NCI-H2227 (cell line): ENCODE measurements around the gene BCAR3.
"Not testable (repeated sequence)": the region's sequence is repeated elsewhere in the genome, so short reads cannot be mapped to it uniquely, and the experiment has no call there.

Source experiments
- DNase-seq: peaks from one replicate; lab custom pipeline; 2025; ENCODE audit not compliant: unreplicated experiment; lab: John Stamatoyannopoulos, UW

Gene BCAR3

DNA sequence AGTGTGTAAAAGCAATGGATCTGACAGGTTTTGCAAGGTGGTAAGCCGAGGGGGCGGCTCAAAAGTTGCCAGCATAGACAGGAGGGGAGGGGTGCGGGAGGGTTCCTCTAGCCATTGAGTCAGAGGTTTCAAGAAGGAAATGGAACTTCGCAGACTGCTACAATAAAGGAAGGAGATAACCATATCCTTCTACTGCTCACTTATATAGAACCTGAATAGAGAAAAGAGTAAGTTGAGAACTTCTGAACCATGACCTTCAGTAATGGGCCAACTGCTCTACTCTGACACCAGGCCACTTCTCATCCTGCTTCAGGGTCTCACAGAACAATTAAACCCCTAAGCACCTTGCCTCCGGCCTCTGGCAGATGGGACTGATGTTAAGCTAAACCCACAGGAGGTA is 26.3 kb upstream of the BCAR3 start:
- no peak for DNase-seq

DNA sequence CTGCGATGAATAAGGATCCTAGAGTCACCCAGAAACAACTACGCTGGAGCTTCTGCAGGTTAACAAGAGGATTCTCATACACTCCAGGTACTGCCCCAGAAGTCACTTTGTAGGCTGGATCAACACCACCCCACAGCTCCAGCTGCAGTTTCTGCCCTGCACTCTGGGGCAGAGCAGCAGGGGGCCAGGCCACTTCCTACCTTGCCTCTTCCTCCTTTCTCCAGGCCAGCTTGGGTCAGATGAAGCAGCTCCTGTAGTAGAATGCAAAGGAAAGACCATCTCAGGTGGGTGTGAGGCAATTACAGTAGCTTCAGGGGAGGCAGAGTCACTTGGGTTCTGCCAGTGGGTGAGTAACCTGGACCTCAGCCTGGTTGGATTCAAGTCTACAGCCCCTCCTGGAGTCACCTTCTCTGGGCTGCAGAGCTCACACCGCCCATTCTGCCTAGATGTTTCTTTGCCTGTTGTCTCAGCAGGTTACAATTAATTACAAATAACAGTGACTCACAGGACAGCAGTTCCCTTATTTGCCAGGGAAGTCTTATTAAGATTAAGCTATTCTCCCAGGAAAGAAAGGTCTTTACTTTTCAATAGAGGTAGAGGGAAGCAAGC is 24.4 kb upstream of the BCAR3 start:
- no peak for DNase-seq

DNA sequence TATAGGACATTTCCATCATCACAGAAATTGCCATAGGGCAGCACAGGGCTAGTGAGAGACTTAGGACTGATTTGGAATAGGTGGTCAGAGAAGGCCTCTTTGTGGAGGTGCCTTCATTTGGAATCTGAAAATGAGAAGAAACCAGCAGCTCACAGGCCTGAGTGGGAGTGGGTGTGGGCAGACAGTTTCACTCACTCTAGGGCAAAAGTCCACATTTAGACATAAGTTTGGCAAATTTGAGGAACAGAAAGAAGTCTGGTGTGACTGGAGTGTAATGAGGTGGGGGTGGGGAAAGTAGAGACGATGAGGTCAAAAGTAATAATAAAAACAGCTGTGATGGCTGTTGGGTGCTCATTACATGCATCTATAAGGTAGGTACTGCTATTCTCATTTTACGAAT is 22.4 kb upstream of the BCAR3 start:
- no peak for DNase-seq

DNA sequence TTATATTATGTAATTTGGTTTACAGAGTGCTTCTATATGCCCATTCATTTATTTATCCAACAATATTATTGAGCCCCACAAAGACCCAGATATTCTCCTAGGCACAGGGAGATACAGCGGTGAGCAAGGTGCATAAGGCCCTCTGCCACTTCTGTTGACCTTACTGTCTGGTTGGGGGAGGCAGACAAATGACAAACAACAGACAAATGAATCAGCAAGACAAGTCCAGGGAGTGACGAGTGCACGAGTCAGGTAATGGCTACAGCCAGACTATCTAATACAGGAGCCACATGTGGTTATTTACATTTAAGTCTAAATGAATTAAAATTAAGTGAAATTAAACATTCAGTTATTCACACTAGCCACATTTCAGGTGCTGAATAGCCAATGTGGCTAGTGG is 22.0 kb upstream of the BCAR3 start:
- no peak for DNase-seq

DNA sequence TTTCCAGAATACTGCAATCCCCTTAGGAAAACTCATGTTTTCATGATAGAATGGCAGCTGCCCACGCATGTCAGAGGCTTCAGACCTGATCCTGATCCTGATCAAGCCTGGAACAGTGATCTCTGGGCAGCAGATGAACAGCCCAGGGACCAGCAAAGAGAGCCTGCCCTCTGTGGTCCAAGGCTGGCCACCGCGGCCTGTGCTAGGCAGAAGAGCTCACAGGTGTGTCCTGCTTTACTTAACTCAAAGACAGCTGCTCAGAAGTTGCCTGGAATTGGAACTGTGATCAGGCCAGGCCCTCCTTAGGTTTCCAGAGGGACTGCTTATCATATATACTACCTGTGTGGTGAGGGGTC is 21.2 kb upstream of the BCAR3 start:
- no peak for DNase-seq

DNA sequence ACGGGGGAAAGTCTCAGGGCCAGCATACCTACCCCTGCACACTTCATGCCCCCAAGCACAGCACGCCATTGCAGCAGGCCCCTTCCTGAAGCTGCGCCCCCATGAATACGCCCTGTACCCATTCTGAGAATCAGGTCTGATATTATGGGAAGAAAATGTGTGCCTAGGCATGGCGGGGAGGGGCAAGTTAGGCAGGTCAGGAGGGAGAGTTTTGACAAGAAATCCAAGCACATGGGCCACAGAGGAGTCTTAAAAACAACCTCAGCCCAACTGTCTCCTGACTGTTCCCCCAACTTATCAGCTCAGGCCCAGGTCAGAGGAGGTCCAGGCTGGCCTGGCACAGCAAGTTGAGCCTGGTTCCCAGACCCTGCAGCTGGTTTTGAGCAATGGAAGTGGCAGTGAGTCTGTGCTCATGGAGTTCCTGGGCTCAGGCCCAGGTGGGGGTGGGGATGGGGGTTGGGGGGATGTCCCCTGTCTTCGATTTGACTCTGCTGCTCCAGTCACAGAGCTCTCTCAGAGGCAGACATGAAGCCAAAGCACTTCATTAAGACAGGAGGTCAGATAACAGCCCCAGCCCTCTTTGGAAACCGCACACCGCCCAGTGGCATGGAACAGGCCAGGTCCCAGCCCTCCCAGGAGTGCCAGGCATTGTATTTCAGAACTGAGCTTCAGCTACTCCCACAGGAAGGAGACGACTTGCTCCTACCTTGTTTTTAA is 20.6 kb upstream of the BCAR3 start:
- DNase-seq = no peak

DNA sequence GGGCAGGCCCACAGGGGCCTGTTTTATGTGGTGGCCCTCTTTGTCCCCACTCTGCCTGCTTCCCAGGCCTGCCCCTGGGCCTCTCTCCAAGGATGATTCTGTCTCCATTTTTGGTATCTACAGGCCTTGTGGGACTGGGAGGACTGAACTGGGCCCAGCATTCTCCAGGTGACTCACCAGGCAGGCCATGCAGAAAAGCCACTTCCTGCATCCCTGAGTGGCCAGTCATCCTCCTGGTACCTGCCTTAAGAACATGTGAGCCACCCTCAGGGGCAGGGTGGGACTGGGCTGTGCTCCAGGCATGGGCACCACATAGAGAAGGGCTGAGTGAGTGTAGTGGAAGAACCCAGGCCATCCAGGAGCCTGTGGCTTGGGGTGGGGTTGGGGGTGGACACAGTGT is 20.0 kb upstream of the BCAR3 start:
- DNase-seq = no peak

DNA sequence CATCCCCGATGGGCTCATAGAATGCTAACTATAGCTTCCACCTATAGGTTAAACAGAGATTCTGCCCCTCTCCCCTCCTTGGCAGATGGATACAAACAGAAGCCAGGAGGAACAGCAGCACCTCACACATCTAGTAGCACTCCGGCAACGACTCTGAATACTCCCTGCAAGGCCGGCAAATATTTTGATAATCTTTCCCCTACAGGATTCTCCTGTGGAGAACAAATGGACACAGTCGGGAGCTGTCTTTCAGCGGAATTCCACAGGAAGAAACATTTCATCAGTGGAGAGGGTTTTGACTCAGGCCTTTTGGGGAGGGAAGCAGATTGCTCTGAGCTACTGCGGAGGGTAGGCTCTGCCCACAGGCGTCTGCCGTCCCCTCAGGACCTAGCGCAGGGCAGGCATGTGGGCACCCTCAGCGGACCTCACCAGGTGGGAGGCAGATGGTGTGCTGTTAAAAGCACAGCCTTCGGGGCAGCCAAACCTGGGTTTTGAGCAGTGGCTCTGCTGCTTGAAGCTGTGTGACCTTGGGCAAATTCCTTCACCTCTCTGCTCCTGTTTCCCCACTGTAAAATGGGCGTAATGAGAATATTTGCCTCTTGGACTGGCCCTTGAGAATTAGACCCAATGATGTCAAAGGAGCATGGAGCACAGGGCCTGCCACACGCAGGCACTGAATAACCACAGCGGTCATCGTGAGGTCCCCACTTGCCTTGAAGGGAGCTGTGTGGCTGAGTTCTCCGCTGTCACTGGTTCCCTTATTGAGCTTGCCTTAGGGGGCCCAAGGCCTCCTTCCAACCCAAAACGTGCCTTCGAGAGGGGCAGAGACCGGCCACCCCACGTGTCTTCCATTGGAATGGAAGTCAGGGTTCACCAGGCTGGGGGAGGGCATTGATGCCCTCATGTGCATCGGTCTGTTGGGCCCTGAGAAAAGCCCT is 19.2 kb upstream of the BCAR3 start:
- DNase-seq = no peak

DNA sequence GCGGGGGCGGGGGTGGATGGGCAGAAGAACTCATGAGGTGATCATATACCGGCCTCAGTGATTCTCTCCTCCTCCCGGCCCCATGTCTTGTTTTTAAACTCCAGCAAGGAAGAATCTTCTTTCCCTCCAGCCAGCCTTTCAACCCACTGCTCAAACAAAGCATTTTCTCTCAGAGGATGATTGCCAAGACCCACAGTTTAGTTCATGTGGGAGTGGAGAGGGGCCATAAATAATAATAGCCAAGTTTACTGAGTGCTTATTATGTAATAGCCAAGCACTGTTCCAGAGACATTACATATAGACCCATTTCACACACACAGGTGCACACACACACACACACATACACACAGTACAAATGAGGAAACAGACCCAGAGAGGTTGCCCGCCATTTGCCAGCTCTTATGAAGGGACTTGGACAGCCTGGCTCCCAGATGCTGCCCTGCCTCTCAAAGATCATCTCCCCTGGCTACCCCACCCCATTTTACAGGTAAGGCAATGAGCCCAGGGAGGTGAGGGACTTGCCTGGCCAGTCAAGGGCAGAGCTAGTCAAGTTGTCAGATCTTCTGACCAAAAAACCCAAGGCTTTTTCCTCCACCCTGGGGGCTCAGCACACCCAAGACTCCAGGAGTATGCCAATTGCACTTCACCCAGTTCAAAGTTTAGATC is 18.0 kb upstream of the BCAR3 start:
- peak; percentile 36 for DNase-seq

DNA sequence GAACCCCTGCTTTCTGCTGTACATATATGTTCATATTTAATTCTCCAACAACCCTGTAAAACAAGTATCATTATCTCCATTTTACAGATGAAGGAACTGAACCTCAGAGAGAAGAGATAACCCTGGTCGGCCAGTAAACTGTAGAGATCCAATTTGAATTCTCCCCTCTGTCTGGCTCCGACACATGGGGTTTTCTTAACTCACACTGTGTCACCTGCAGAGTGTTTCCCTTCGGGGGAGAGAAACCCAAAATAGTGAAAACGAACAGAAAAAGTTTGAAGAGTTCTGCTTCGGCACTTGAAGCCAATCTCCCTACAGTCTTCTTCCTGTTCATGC is 17.4 kb upstream of the BCAR3 start:
- no peak for DNase-seq

DNA sequence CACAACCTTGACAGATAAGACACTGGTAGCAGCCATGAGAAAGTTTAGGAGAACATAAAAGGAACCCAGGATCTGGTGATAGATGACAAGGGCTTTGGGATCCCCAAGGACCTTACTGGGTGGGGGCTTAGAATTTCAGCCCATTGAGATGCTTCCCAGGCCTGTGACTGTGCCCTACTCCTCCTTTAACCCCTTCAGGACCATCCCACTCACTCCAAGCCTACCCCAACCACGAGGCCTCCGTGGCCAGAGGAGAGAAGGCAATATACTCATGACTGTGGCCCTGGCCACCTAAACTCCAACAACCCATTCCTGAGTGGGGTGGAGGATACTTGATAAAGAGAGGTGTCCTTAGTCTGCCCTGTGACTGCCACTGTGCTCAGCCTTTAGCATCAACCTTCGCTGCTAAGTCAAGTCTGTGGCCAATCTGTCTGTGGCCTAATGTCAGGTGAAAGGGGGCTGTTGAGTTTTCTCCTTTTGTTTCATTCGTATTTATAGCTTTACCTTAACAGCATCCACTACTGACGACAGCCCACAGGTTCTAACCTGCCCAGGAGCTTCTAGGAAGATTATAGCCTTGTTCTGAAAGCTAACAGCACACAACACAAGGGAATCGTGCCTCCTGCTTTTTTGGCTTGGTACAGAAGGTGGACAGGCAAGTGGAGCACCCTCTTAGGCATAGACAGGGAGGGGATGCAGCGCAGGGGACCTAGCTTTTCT is 16.9 kb upstream of the BCAR3 start:
- DNase-seq = no peak

DNA sequence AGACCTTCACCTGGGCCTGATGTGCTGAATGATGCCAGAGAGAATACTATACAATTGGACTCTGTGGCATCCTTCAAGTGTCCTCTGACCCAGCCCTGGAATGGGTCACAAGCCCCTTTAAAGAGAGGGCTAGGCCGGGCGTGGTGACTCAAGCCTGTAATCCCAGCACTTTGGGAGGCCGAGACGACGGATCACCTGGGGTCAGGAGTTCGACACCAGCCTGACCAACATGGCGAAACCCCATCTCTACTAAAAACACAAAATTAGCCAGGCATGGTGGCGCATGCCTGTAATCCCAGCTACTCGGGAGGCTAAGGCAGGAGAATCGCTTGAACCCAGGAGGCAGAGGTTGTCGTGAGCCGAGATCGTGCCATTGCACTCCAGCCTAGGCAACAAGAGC is 15.9 kb upstream of the BCAR3 start:
- DNase-seq = not testable (repeated sequence)

DNA sequence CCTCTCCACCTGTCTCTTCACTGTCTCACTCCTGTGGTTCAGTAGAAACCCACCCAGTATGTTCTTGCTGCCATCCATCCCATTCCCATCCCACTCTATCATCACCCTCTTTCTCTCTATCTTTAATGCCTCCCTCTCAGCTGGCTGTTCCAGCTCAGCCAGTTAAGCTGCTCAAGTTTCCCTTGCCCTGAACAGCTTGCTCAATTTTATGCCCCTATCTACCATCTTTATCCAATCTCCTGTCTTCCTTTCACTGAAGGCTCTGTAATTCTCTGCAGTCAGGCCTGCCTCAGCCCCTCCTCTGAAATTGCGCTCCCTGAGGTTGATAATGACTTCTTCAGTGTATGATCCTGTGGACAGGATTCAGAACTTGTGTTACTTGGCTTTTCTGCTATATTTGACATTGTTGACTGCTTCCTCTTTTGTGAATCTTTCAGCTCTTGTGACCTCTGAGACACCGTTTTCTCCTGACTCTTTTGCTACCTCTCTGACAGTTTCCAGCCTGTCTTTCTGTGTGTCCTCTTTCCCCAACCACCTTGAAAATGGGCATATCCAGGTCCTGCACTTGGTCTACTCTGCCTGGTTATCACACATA is 13.9 kb upstream of the BCAR3 start:
- DNase-seq = no peak

DNA sequence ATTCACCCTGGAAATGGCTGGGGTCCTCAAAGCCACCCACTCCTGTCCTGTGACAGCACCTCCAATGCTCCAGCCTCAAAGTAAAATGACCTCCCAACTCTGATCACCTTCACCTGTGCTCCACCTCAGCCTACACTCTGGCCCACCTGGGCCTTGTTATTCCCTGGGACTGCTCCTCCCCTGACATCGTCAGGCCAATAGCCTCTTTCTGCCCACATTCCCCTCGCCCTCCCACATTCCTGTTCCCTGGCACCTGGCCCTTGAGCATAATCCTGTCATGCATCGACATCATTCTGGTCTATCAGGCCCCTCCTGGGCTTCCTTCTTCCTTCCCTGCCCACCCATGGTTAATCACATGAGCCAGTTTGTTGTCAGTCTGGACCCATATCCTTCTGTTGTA is 13.2 kb upstream of the BCAR3 start:
- DNase-seq = no peak

DNA sequence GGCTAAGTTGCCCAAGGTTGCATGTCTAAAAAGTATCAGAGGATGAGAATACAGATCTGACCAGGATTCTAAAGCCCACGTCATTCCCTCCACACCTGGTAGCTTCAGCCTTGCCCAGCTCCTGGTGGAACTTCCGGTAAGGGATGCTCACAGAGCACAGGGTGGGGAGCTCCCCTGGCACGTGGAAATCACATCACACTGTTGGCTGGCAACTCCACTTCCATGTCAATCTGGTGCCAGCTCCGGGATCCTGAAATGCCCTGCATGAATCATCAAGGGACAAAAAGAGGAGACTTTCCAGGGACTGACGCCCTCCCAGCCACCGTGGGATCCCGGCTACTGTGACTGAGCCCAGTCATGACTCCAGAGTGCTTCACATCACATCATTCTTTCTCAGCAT is 12.4 kb upstream of the BCAR3 start:
- no peak for DNase-seq

DNA sequence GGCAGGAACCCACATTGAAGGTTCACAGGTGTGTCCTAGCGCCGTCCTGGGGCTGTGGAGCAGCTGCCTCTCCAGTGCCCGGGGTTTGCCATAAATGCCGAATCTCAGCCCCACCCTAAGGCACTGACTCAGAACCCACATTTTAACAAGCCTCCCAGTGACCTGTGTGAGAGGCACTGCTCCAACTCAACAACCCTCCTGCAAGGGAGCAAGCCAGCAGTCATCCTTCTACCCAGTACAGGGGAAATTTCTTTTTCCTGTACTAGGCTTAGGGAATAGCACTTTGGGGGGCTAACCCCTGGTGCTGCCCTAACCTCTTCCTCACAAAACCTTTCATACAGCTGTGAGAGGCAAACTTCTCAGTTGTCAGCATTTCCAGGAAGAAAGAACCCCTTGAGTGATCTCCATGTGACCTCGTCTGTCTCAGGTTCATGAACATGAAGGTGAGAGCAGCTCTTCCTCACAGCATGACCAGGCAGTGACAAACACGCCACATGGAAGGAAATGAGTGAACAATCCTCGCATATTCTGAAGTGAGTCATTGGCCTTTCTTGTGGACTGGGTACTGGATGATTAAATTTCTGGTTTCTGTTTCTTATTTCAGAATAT is 11.4 kb upstream of the BCAR3 start:
- DNase-seq = no peak

DNA sequence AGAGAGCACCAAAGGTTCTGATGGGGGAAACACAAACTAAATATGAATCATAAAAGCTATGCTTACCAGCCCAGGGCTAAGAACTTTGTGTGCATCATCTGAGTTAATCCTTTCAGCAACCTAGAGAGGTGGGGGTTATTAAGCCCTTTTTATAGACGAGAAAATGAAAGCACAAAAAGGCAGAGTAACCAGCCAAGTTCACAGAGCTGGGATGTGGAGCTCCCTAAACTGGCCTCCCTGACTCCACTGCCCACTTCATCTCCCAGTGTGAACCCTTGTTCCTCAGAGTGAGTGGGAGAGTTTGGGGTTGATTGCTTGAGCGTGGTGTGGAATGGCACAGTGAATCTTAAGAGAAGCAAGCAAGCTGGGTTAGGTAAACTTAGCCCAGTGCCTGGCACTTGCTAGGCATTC is 10.8 kb upstream of the BCAR3 start:
- no peak for DNase-seq

DNA sequence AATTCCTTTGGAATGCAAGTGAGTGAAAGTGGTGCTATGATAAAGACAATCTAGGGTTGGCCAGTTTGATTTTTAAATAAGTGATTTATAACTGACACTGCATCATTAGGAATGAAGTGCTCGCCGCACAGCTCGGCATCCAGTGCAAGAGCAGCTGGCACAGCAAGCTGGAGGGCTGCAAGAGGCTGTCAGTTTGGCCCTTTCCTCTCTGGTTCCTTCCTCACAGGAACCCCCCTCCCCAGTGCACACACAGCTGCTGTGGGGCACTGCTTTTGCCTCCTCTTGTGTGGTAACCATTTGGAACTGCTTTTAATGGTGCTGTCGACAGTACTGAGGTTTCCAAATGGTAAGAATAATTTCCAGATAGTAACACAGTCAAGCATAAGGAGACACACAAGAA is 10.4 kb upstream of the BCAR3 start:
- no peak for DNase-seq

DNA sequence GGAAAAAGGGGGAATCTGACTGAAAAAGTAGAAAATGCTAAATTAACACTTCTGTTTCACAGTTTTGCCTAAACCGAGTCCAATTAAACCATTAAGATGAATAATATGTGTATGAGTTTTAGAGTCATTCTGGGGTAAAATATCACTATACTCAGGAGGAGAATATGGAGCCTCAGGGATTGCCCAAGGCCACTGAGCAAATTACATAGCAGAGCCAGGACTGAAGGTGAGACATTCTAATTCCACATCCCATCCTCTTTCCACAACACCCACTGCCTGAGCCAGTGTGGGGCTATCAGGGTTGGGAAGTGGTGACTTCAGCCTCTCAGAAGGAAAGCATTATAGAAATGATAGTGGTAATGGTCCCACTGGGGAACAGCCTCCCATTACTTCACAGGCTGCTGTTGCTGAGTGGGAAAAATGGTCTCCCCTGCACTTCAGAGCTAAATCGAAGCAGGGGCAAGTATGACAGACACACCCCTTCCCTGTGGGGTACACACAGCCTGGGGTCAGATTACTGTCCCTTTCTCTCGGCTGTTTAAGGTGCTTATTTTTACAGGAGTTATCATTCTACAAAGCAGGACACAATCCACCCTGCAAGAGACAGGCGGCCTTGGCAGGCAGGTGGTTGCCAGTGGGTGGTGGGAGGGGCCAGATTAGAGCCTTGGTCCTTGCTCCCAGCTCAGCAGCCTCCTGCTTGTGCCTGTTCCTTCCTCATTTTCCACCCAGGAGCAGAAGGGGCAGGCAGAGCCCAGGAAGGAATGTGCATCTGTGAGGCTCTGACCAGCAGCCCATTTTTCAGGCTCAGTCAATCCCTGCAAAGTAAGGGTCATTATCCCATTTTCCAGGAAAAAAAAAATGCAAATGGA is 9.5 kb upstream of the BCAR3 start:
- DNase-seq = peak; percentile 14
